Stimulated activated CD4-positive, alpha-beta T cell treated with anti-CD3 and anti-CD28 coated beads, Interleukin-15, amount 100 ng/mL, for 24 hours (primary cell): ENCODE data around the gene GLI1.
A peak's percentile ranks its signal among the peaks of the same experiment; 100 is the strongest.
"Not testable (repeated sequence)": the region's sequence is repeated elsewhere in the genome, so short reads cannot be mapped to it uniquely, and the experiment has no call there.

ENCODE experiments used
- DNase-seq: peaks from one replicate; pipeline ENCODE4 v3.0.0-alpha.2; 2020

GLI1 gene

GRCh38 chr12:57476993-57477709, 17.6 kb downstream of the GLI1 start:
- no peak for DNase-seq

DNA sequence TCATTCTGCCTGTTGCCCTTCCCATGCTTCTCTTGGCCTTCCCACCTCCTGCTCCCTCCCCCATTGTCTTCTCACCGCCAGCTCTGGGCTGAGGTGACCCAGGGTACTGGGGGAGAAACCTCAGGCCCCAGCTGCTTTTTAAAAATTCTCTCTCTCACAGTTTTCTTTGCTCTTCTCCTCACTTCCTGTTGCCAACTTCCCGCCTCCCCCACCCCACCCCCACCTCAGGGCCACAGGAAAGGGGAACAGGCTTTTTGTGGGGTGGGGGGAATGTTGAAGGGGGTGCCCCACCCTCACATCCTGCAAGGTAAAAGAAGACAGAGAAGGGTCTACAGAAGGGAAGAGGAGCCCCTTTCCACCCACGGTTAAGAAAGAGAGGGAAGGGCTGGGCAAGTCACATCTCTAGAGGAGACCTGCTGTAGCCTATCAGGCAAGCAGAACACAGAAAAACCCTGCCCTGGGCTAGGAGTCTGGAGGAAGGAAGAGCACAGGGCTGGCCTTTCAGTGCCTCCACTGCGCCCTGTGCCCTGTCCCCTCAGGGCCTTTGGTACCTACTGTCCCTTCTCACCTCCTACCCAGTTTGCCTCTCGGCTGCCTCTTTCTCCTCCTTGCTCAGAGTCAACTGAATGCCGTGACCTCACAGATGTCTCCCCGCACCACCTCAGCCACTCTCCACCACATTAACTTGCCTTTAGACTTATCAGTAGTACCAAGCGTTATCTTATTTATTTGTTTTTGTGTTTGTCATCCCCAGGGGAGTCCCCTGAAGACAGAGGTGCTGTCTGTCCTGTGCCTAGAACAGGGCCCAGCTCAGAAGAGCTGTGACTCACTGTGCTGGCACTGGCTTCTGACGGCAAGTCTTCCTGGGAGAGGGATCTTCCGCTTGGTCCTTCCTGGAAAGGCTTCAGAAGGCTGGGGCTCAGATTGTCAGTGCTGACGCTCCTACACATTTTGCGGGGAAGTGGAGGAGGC, 18.4 kb downstream of the GLI1 start:
- peak; percentile 60 for DNase-seq

- DNase-seq: no peak
Measured at GRCh38 chr12:57479043-57479375, 19.4 kb downstream of the GLI1 start.

- DNase-seq: peak; percentile 64
Measured at GRCh38 chr12:57479376-57480115, 20.0 kb downstream of the GLI1 start, which contains the start of gene ARHGAP9. TSS of gene ARHGAP9 (minus strand) at chr12:57479866. CDS start at chr12:57479406, 460 bp downstream.

GRCh38 chr12:57481671-57482070, 22.1 kb downstream of the GLI1 start:
- no peak for DNase-seq

GRCh38 chr12:57483466-57483865, 23.9 kb downstream of the GLI1 start:
- DNase-seq: no peak

DNA sequence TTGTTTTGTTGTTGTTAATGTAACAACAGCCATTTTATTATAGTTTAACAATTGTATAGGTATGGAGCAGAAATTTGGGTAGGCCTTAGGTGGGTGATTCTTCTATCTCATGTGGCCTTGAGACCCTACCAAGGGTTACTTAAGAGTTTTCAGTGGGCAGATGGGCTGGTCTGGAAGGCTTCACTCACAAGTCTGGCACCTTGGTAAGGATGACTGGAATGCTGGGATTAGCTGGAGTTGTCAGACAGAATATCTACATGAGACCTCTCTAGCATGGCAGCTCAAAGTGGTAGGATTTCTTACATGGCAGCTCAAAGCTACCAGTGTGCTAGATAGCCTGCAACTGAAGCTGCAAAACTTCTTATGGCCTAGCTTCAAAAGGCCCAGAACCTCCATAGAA, 26.1 kb downstream of the GLI1 start:
- no peak for DNase-seq

DNA sequence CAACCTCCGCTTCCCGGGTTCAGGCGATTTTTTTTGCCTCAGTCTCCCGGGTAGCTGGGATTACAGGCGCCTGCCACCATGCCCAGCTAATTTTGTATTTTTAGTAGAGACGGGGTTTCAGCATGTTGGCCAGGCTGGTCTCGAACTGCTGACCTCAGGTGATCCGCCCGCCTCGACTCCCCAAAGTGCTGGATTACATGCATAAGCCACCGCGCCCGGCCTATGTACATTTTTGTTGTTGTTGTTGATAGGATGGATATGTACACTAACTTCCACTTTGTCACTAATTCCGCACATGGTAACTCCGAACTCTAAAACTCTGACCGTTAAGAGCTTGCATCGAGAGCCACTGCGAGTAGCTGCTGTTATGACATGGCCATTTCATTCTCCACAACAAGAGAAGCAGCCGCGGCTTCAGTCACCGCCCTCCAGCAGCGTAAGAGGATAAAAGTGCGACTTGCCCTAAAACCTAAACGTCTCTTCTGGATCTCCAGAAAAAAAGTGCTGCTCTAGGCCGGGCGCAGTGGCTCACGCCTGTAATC, 27.5 kb downstream of the GLI1 start:
- DNase-seq: no peak

- peak; percentile 95 for DNase-seq
Measured at GRCh38 chr12:57487597-57488401, 28.2 kb downstream of the GLI1 start, which contains the start of gene MARS1. TSS of gene MARS1 (plus strand) at chr12:57488068. CDS start at chr12:57488091, 23 bp downstream.

GRCh38 chr12:57488402-57489156, 29.0 kb downstream of the GLI1 start:
- DNase-seq: no peak

- no peak for DNase-seq
Measured at GRCh38 chr12:57489157-57489641, 29.6 kb downstream of the GLI1 start.

- no peak for DNase-seq
Measured at GRCh38 chr12:57490126-57490525, 30.5 kb downstream of the GLI1 start.

DNA sequence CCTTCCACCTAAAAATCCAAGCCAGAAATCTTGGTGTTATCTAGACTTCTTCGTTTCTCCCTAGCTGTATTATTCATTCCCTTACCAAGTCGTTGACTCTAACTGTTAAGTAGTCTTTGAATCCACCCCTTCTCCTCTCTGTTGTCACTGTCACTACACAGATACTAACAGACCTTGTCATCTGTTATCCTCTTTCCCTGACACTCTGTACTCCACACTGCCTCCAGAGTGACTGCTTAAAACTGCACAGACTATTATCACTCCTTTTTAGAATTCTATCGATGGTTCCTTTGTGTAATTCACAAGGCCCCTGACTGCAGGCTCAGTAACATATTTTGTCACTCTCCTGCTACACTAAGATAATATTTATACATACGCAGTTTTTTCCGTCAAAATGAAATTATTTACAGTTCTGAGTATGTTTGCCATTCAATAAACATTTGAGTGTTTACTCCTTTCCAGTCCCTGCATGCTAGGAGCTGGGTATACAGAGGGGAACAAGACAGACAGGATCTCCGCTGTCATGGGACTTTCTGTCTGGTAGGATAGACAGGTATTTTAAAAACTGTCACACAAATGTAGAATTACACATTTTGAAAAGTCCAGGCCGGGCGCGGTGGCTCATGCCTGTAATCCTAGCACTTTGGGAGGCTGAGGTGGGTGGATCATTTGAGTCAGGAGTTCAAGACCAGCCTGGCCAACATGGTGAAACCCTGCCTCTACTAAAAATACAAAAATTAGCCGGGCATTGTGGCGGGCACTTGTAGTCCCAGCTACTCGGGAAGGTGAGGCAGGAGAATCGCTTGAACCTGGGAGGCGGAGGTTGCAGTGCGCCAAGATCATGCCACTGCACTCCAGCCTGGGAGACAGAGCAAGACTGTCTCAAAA, 32.1 kb downstream of the GLI1 start:
- DNase-seq: no peak

DNA sequence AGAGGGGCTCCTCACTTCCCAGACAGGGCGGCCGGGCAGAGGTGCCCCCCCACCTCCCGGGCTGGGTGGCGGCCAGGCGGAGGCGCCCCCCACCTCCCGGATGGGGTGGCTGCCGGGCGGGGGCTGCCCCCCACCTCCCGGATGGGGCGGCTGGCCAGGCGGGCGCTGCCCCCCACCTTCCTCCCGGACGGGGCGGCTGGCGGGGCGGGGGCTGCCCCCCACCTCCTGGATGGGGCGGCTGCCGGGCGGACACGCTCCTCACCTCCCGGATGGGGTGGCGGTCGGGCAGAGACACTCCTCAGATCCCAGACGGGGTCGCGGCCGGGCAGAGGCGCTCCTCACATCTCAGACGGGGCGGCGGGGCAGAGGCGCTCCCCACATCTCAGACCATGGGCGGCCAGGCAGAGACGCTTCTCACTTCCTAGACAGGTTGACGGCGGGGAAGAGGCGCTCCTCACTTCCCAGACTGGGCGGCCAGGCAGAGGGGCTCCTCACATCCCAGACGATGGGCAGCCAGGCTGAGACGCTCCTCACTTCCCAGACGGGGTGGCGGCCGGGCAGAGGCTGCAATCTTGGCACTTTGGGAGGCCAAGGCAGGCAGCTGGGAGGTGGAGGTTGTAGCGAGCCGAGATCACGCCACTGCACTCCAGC, 35.6 kb downstream of the GLI1 start:
- not testable (repeated sequence) for DNase-seq

GRCh38 chr12:57496822-57497221, 37.2 kb downstream of the GLI1 start:
- DNase-seq: no peak

- no peak for DNase-seq
Measured at GRCh38 chr12:57497223-57498131, 37.9 kb downstream of the GLI1 start.

DNA sequence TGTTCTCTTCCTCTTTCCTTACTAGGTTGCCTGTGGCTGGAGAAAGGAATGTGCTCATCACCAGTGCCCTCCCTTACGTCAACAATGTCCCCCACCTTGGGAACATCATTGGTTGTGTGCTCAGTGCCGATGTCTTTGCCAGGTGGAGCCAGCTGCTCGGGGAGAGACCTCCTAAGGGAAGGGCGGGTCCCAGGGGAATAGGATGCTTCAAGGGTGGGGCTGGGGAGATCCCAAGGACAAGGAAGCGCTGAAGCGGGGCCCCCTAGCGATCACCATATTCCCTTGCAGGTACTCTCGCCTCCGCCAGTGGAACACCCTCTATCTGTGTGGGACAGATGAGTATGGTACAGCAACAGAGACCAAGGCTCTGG, 38.5 kb downstream of the GLI1 start:
- DNase-seq: no peak

GRCh38 chr12:57498571-57498970, 39.0 kb downstream of the GLI1 start:
- no peak for DNase-seq
